Colonic mucosa (tissue), 4 donors: ENCODE data around the gene CCDC102A. TPM values are rescaled to one million over a fixed set of nuclear protein-coding genes. Genes with fewer than 3 reads are reported as not detected.

Experiments used
- DNase-seq: peaks from one replicate; pipeline ENCODE4 v3.0.0-alpha.2; 2020
- H3K27ac ChIP-seq: fragments of 200-600 bp; one replicate; pipeline ENCODE4 v1.8.0; 2021
- H3K27me3 ChIP-seq: fragments of 200-600 bp; one replicate; pipeline ENCODE4 v1.8.0; 2021
- H3K36me3 ChIP-seq: fragments of 200-600 bp; one replicate; pipeline ENCODE4 v1.8.0; 2021
- H3K4me1 ChIP-seq: fragments of 200-600 bp; one replicate; pipeline ENCODE4 v1.8.0; 2021; ENCODE audit warnings: mild to moderate bottlenecking
- H3K4me3 ChIP-seq: fragments of 200-600 bp; one replicate; pipeline ENCODE4 v1.8.0; 2021
- H3K9ac ChIP-seq, 2 donors: one replicate each; pipeline ENCODE4 v1.7.0; 2013; ENCODE audit warnings: control low read depth in 2 of 2, low read depth in 2 of 2, low read length in 2 of 2
- H3K9me3 ChIP-seq: fragments of 200-600 bp; one replicate; pipeline ENCODE4 v1.8.0; 2021
- intact Hi-C: fragments of 100-400 bp; cut with DNase I; formaldehyde crosslinking; loops from one replicate; pipeline ENCODE4 v1.14.1; 2022
- total RNA-seq, 2 donors: library from RNA; stranded (reverse); fragmentation: NEBNext Ultra II Directional in 1 of 2; extraction: Animal tissue kit (Norgen Biotek cat#: 25700) in 1 of 2; gene quantifications; one replicate each; pipeline ENCODE4 v1.2.1, GENCODE V29; 2021
- TF ChIP-seq, protein P1 (sequence below): fragments of 200-600 bp; IDR thresholded peaks from one replicate; pipeline ENCODE4 v1.8.0; 2022; ENCODE audit warnings: antibody characterized with exemption, mild to moderate bottlenecking
- donor health status: healthy.
- donor health status: DM: no; HTN: no; CAD: no.
- donor health status: DM: no; HTN: no; CAD: no.

The CCDC102A gene
- total RNA-seq, 2 donors from 2014 or later, result 1.9 to 2.5 TPM

DNA sequence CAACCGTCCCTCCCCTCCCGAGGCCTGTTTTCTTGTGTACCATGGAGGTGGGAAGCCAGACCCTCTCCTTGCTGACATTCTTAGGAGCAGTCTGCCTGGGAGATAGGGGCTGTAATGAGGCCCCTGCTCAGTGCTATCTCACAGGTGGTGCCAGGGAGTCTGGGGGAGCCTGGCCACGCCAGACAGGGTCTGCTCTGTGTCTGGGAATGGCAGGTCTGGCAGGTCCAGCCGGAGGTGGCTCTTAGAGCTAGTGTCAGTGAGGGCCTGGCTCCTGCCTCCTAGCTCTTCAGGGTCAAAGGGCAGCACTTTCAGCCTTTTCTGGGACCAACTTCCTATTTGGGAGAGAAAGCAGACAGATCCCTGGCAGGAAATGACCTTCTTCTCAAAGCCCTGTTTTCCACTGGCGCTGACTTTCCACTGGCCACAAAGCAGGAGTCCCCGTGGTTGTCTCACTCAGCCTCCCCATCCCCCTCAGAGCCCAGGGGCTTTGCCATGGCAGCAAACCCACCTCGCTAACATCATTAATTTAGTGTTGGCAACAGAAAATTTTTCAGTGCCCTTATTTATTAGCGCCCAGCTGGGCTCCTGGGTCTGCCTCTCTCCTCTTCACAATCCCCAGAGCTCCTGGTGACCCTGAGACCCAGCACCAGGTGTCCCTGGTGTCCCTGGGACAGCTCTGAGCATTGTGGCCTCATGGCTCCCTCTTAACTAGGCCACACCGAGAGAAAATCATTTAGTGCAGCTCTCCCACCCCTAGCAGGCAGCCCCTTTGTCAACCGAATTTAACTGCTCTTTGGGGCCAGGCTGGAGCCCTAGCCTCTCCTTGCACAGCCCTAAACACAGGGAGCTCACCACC, 26.1 kb downstream of the CCDC102A start:
- Histone ChIP-seq H3K36me3 (no peaks in the 10 kb centered on the region), H3K27ac (no peak overlapping the region), H3K9ac (no peak overlapping the region), H3K9me3 (no peaks in the 10 kb centered on the region), H3K4me3 (no peak overlapping the region), H3K4me1 (no peaks in the 10 kb centered on the region), H3K27me3 (no peaks in the 10 kb centered on the region)
- TF ChIP-seq, protein P1, sequence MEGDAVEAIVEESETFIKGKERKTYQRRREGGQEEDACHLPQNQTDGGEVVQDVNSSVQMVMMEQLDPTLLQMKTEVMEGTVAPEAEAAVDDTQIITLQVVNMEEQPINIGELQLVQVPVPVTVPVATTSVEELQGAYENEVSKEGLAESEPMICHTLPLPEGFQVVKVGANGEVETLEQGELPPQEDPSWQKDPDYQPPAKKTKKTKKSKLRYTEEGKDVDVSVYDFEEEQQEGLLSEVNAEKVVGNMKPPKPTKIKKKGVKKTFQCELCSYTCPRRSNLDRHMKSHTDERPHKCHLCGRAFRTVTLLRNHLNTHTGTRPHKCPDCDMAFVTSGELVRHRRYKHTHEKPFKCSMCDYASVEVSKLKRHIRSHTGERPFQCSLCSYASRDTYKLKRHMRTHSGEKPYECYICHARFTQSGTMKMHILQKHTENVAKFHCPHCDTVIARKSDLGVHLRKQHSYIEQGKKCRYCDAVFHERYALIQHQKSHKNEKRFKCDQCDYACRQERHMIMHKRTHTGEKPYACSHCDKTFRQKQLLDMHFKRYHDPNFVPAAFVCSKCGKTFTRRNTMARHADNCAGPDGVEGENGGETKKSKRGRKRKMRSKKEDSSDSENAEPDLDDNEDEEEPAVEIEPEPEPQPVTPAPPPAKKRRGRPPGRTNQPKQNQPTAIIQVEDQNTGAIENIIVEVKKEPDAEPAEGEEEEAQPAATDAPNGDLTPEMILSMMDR, result no peak
- intact Hi-C loops, result no loop called here
- no peak for DNase-seq

DNA sequence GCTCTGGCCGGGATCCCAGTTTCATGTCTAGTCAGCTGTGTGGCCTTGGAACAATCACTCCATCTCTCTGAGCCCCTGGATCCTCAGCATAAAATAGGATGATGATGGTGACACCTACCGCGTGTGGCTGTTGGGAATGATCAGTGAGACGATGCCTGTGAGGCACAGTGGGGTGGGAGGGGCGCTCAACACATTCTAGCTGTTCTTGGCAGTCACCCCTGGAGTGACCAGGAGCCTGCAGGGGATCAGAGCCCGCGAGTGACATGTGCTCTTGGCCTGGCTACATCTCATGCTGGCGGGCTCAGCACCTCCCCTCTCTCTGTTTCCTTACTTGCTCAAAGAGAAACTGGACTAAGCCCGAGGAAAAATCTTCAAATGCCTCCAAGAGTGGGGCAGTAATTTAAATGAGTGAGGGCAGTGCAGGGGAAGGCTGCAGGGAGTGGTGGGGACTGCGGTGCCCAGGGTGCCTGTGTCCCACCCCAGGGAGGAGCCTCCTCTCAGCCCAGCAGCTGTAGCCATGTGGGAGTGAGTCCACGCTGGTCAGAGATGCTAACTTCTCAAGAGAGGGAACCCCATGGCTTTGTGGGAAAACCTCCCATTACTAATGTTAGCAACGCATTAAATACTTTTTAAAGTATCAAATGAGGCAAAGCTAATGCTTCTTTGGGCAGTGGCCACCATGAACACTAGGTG, 27.0 kb downstream of the CCDC102A start:
- no peak for DNase-seq
- Histone ChIP-seq H3K4me3 (no peak overlapping the region), H3K9ac (no peak overlapping the region), H3K36me3 (no peaks in the 10 kb centered on the region), H3K9me3 (no peaks in the 10 kb centered on the region), H3K4me1 (no peaks in the 10 kb centered on the region), H3K27me3 (no peaks in the 10 kb centered on the region), H3K27ac (no peak overlapping the region)
- TF ChIP-seq, protein P1, result no peak
- intact Hi-C loops, result no loop called here

DNA sequence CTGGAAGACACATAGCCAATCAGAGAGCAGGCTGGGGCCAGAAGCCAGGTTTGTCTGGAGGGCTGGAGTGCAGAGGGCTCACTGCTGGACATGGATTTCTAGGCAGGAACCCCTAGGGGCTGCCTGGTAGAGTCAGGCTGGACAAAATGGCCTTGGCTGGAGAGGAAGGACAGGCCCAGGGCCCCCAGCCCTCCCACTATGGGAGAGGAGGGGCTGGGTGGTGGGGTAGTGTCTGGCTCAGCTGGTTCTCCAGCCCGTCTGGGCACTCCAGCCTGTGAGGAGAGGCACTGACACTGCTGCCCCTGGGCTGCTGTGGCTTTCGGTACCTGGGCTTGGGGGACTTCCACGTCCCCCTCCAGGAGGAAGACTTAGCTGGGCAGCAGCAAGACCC, 28.3 kb downstream of the CCDC102A start:
- Histone ChIP-seq H3K4me3 (no peak overlapping the region), H3K4me1 (no peaks in the 10 kb centered on the region), H3K36me3 (no peaks in the 10 kb centered on the region), H3K9ac (no peak overlapping the region), H3K27ac (no peak overlapping the region), H3K9me3 (no peaks in the 10 kb centered on the region), H3K27me3 (no peaks in the 10 kb centered on the region)
- TF ChIP-seq, protein P1, result no peak
- DNase-seq, result no peak
- intact Hi-C loops, result no loop called here

DNA sequence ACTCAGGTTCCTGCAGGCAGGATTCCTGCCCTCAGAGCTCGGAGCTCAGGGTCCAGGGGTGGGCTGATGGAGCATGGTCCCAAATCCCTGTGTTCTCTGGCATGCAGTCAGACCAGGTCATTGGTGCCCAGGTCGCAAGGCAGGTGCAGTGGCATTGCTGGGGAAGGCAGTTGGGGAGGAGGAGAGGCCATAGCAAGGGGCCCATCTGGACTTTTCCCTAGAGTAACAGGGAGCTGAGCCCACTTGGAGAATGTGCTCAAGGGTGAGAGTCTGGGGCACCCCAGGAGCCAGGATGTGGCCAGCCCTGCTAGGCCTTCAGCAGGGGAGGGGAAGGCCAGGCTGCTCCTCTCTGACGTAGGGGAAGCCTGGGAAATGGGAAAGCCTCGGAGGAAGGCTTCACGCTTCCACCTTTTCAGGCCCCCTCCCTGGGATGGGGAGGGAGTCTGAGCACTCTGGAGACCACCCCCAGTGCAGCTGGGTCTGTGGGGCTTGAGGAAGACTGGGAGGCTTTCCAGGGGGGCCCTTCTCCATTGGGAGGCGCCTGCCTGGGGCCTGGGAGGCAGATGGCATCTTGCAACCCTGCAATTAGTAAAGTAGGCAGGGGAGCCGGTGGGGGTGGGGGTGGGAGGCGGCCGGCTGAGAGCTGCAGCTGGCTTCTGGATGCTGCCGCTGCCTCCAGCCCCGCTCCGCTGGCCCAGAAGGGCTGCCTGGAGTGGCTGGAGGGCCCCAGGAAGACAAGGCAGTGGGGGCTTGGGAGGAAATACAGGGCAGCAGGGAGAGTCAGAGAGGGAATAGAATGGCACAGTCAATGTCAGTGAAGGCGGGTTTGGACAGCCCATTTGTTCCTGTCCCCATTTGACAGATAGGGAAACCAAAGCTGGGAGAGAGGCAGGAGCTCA, 29.0 kb downstream of the CCDC102A start:
- TF ChIP-seq, protein P1, result no peak
- Histone ChIP-seq H3K9ac (no peak overlapping the region), H3K4me3 (no peak overlapping the region), H3K9me3 (no peaks in the 10 kb centered on the region), H3K27ac (no peak overlapping the region), H3K27me3 (no peaks in the 10 kb centered on the region), H3K4me1 (no peaks in the 10 kb centered on the region), H3K36me3 (no peaks in the 10 kb centered on the region)
- DNase-seq, result no peak
- intact Hi-C loops, result no loop called here

DNA sequence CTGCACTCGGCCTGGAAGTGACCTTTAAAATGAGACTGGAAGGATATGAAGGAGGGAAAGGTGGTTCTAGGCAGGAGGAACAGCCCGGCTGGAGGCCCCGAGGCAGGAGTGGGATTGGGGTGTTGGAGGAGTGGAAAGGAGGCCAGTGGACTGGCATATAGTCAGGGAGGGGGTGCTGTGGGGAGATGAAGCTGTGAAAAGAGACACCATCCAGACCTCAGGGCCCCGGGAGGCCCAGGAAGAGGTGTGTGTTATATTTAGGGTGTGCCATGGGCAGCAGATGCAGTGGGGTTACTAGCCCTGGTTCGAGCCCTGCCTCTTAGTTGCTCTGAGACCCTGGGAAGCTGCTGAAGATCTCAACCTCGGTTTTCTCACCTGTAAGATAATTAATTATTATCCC, 31.2 kb downstream of the CCDC102A start:
- Histone ChIP-seq H3K4me1 (no peaks in the 10 kb centered on the region), H3K36me3 (no peaks in the 10 kb centered on the region), H3K27ac (no peak overlapping the region), H3K9ac (no peak overlapping the region), H3K4me3 (no peak overlapping the region), H3K9me3 (no peaks in the 10 kb centered on the region), H3K27me3 (no peaks in the 10 kb centered on the region)
- TF ChIP-seq, protein P1, result no peak
- intact Hi-C loops, result no loop called here
- no peak for DNase-seq
